Hippocampal formation (tissue), 2 donors: ENCODE results near the gene MMAA.
"Not testable (repeated sequence)": the region's sequence is repeated elsewhere in the genome, so short reads cannot be mapped to it uniquely, and the experiment has no call there.

ENCODE experiments used
- DNase-seq, 2 donors: peaks; one replicate each; lab custom pipeline; 2025; lab: John Stamatoyannopoulos, UW

Gene MMAA

GRCh38 chr4:145635117-145635516, 15.9 kb downstream of the MMAA start:
- DNase-seq, result no peak

GRCh38 chr4:145635630-145636029, 16.4 kb downstream of the MMAA start:
- no peak for DNase-seq

- no peak for DNase-seq
Measured at GRCh38 chr4:145639186-145639698, 20.1 kb downstream of the MMAA start.

- not testable (repeated sequence) for DNase-seq
Measured at GRCh38 chr4:145640236-145640635, 21.1 kb downstream of the MMAA start.

GRCh38 chr4:145643295-145643694, 24.1 kb downstream of the MMAA start:
- DNase-seq, result no peak

- no peak for DNase-seq
Measured at GRCh38 chr4:145644699-145645098, 25.5 kb downstream of the MMAA start.

GRCh38 chr4:145656156-145656555, 37.0 kb downstream of the MMAA start:
- no peak for DNase-seq

- DNase-seq, result no peak
Measured at GRCh38 chr4:145660064-145660463, 40.9 kb downstream of the MMAA start.

GRCh38 chr4:145663194-145663593, 44.0 kb downstream of the MMAA start:
- no peak for DNase-seq

- DNase-seq, result no peak
Measured at GRCh38 chr4:145665773-145666172, 46.6 kb downstream of the MMAA start.

- DNase-seq, result no peak
Measured at GRCh38 chr4:145670422-145670821, 51.2 kb downstream of the MMAA start.

GRCh38 chr4:145679520-145679919, 60.3 kb downstream of the MMAA start:
- DNase-seq, result no peak

- DNase-seq, result no peak
Measured at GRCh38 chr4:145679991-145680455, 60.8 kb downstream of the MMAA start, which contains the start of gene C4orf51. Gene C4orf51 (plus strand): TSS chr4:145680146. CDS start chr4:145680204, 58 bp downstream.

GRCh38 chr4:145680902-145681301, 61.7 kb downstream of the MMAA start:
- DNase-seq, result no peak

- DNase-seq, result no peak
Measured at GRCh38 chr4:145681518-145681917, 62.3 kb downstream of the MMAA start.

GRCh38 chr4:145681956-145682355, 62.8 kb downstream of the MMAA start:
- DNase-seq, result no peak

GRCh38 chr4:145686991-145687390, 67.8 kb downstream of the MMAA start:
- DNase-seq, result no peak

GRCh38 chr4:145690610-145691009, 71.4 kb downstream of the MMAA start:
- no peak for DNase-seq

GRCh38 chr4:145691416-145691815, 72.2 kb downstream of the MMAA start:
- DNase-seq, result not testable (repeated sequence)

- DNase-seq, result no peak
Measured at GRCh38 chr4:145694929-145695328, 75.7 kb downstream of the MMAA start.

GRCh38 chr4:145697332-145697731, 78.1 kb downstream of the MMAA start:
- DNase-seq, result no peak

- DNase-seq, result no peak
Measured at GRCh38 chr4:145698507-145698906, 79.3 kb downstream of the MMAA start.

- no peak for DNase-seq
Measured at GRCh38 chr4:145703850-145704497, 84.8 kb downstream of the MMAA start.

- no peak for DNase-seq
Measured at GRCh38 chr4:145709336-145709735, 90.2 kb downstream of the MMAA start.
